Gastrocnemius medialis (tissue), 4 donors: ENCODE results near the gene SOX15. TPM values are rescaled to one million over a fixed set of nuclear protein-coding genes. Genes with fewer than 3 reads are reported as not detected.

Experiments used
- ATAC-seq, 2 donors: fragments of 150-250 bp; one replicate each; pipeline ENCODE4 v1.9.1; 2016
- DNase-seq, 2 donors: peaks; one replicate each; pipeline ENCODE4 v3.0.0-alpha.2; 2019
- H3K27ac ChIP-seq, 4 donors: fragments of 200-600 bp; sonication (generic); 1 replicate in 1 of 4; 2 replicates in 3 of 4; pipeline ENCODE4 v1.5.1; 2016 to 2018; ENCODE audit warnings: mild to moderate bottlenecking in 2 of 4, moderate library complexity in 1 of 4
- H3K27me3 ChIP-seq, 3 donors: fragments of 200-600 bp; sonication (generic) in 2 of 3; 1 replicate in 1 of 3; 2 replicates in 2 of 3; pipeline versions ENCODE4 v1.5.1 to v1.6.0; 2016 to 2019; ENCODE audit warnings: mild to moderate bottlenecking in 1 of 3, moderate library complexity in 1 of 3
- H3K36me3 ChIP-seq, 2 donors: fragments of 200-600 bp; sonication (generic) in 1 of 2; one replicate each; pipeline ENCODE4 v1.5.1; 2017 to 2018
- H3K4me1 ChIP-seq, 2 donors: fragments of 200-600 bp; sonication (generic) in 1 of 2; one replicate each; pipeline ENCODE4 v1.5.1; 2016 to 2017; ENCODE audit warnings: mild to moderate bottlenecking in 2 of 2
- H3K4me3 ChIP-seq, 4 donors: fragments of 200-600 bp; sonication (generic) in 3 of 4; 1 replicate in 1 of 4; 2 replicates in 3 of 4; pipeline ENCODE4 v1.5.1; 2016 to 2019; ENCODE audit warnings: mild to moderate bottlenecking in 2 of 4
- H3K9me3 ChIP-seq, 3 donors: fragments of 200-600 bp; sonication (generic) in 2 of 3; 1 replicate in 1 of 3; 2 replicates in 2 of 3; pipeline ENCODE4 v1.5.1; 2016 to 2019
- CTCF ChIP-seq, 5 experiments: fragments of 450-650 bp in 3 of 5; fragments of 200-600 bp in 2 of 5; sonication (generic) in 2 of 5; IDR thresholded peaks in 4 of 5; conservative IDR thresholded peaks in 1 of 5; 1 replicate in 4 of 5; 2 replicates in 1 of 5; pipeline ENCODE4 v1.5.1; 2016 to 2019; ENCODE audit warnings: antibody characterized with exemption in 5 of 5, mild to moderate bottlenecking in 3 of 5, moderate library complexity in 3 of 5
- POLR2A ChIP-seq, 2 donors: fragments of 450-650 bp; IDR thresholded peaks; one replicate each; pipeline ENCODE4 v1.6.1; 2017; ENCODE audit warnings: antibody characterized with exemption in 2 of 2, mild to moderate bottlenecking in 2 of 2, moderate library complexity in 2 of 2
- in situ Hi-C, 4 donors: fragments of 200-750 bp; cut with MboI; loops; one replicate each; pipeline versions ENCODE4 v1.15.0 to v1.8.0; 2017; ENCODE audit warnings: low sequenced_read_pairs in 4 of 4
- intact Hi-C: fragments of 100-400 bp; cut with DNase I; formaldehyde crosslinking; loops from one replicate; pipeline ENCODE4 v1.15.1; 2023; ENCODE audit warnings: low total_unique reads
- total RNA-seq, 4 donors: library from RNA; depleted of rRNA; stranded (reverse); fragments of >200 nt; gene quantifications; one replicate each; pipeline versions ENCODE4 v1.1.0 to v1.2.3, GENCODE V29; 2016

SOX15 gene
- total RNA-seq, 4 donors from 2014 or later = 0.66 to 1.3 (median 1.1) TPM; not detected in 1

GRCh38 chr17:7582396-7583252 lies 7.3 kb downstream of the SOX15 start:
- TF ChIP-seq CTCF (IDR thresholded peaks at IDR 0.05 in 4 of 5, conservative IDR thresholded peaks at IDR 0.05 in 1 of 5) (no peak), POLR2A (IDR thresholded peaks at IDR 0.05) (no peak)
- intact Hi-C loops (no loop called here), in situ Hi-C loops (no loop called here)
- no peak for DNase-seq
- Histone ChIP-seq H3K36me3 (peaks cover 0 to 26% of the 10 kb centered on the region in 2 donors), H3K27ac (peak overlapping the region; percentile 98 to 100 (median 99)), H3K4me3 (peak overlapping the region; percentile 67 to 84 (median 68)), H3K4me1 (peaks cover 57 to 59% of the 10 kb centered on the region in 2 donors), H3K27me3 (no peaks in the 10 kb centered on the region), H3K9me3 (no peaks in the 10 kb centered on the region)
- no peak for ATAC-seq

- Histone ChIP-seq H3K4me1 (peaks cover 73 to 74% of the 10 kb centered on the region in 2 donors), H3K9me3 (no peaks in the 10 kb centered on the region), H3K27ac (peak overlapping the region; percentile 98 to 100 (median 99)), H3K4me3 (peak overlapping the region in 2 of 4 donors; percentile 22 to 36), H3K27me3 (no peaks in the 10 kb centered on the region), H3K36me3 (peaks cover 0 to 31% of the 10 kb centered on the region in 2 donors)
- no peak for ATAC-seq
- intact Hi-C loops (no loop called here), in situ Hi-C loops (no loop called here)
- no peak for DNase-seq
- TF ChIP-seq POLR2A (IDR thresholded peaks at IDR 0.05) (no peak), CTCF (IDR thresholded peaks at IDR 0.05 in 4 of 5, conservative IDR thresholded peaks at IDR 0.05 in 1 of 5) (no peak)
These were observed 9.0 kb downstream of the SOX15 start for GRCh38 chr17:7580604-7581575.

- Histone ChIP-seq H3K4me3 (peak overlapping the region in 3 of 4 donors; percentile 20 to 36 (median 22)), H3K27me3 (no peaks in the 10 kb centered on the region), H3K9me3 (no peaks in the 10 kb centered on the region), H3K4me1 (peaks cover 75 to 78% of the 10 kb centered on the region in 2 donors), H3K36me3 (peaks cover 3 to 39% of the 10 kb centered on the region in 2 donors), H3K27ac (peak overlapping the region; percentile 98 to 100 (median 99))
- intact Hi-C loops (loop anchor here (10.0 kb wide), 2 partner anchors 565 to 575 kb away; partner anchors contain the start of genes PER1 and RNASEK), in situ Hi-C loops (no loop called here)
- no peak for ATAC-seq
- no peak for TF ChIP-seq CTCF (IDR thresholded peaks at IDR 0.05 in 4 of 5, conservative IDR thresholded peaks at IDR 0.05 in 1 of 5)
- TF ChIP-seq POLR2A (IDR thresholded peaks at IDR 0.05) = no peak
- DNase-seq = no peak
These were observed 9.9 kb downstream of the SOX15 start for GRCh38 chr17:7579834-7580603.
